ENCODE results near the gene SLC25A11. TPM values are rescaled to one million over a fixed set of nuclear protein-coding genes. Genes with fewer than 3 reads are reported as not detected.

SLC25A11 gene
- polyA plus RNA-seq, 1 of the 3 experiments (the other 2 are of a cell fraction): 82.8 TPM

DNA sequence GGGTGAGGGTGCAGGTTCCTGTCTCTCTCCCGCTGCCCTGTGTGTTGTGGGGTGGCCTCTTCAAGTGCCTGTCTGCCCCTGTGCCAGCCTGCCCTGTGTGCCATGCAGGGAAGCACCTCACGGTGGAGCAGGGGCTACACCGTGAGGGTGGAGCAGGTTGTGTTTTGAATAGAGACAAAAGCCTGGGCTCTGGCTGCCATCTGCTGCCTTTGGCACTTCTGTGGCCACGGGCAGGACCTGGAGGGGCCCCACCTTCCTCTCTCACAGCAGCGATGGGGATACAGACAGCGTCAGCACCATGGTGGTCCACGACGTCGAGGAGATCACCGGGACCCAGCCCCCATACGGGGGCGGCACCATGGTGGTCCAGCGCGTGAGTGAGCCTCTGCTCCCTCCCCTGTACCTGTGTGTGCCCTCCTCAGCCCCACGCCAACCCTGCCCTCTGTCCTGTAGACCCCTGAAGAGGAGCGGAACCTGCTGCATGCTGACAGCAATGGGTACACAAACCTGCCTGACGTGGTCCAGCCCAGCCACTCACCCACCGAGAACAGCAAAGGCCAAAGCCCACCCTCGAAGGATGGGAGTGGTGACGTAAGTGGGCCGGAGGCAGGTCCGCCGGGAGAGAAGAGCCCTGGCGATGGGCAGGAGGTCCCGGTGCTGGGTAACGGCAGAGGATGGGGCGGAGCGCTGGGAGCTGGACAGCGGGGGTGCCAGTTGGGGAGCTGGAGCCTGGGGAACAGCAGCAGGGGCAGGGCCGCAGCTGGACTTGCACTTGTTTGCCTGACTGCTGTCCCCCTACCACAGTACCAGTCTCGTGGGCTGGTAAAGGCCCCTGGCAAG is 45.9 kb downstream of the SLC25A11 start:
- H3K27ac ChIP-seq (ENCODE audit: low read depth in 2 of 2, low read length in 1 of 2): no peak overlapping the region
- no peak overlapping the region for H3K9ac ChIP-seq
- no peaks in the 10 kb centered on the region for H3K9me2 ChIP-seq
- no peak overlapping the region for H3K4me2 ChIP-seq
- WGBS (ENCODE audit: low lambda C conversion rate): 95% methylated on average over 14 of the region's 31 CpGs
- H3K4me1 ChIP-seq (ENCODE audit: control insufficient read depth in 1 of 2, insufficient read depth in 2 of 2, low read depth in 1 of 2, low read length in 1 of 2): no peaks in the 10 kb centered on the region
- TF ChIP-seq EZH2phosphoT487 (IDR thresholded peaks at IDR 0.05; ENCODE audit: borderline replicate concordance, low read depth): no peak
- no peak for TF ChIP-seq SIN3A (IDR thresholded peaks at IDR 0.05; ENCODE audit: borderline replicate concordance, low read depth, low read length)
- TF ChIP-seq MXI1 (IDR thresholded peaks at IDR 0.05; ENCODE audit: low read depth, low read length): no peak
- no peak for TF ChIP-seq RAD21 (IDR thresholded peaks at IDR 0.05; ENCODE audit: low read length)
- TF ChIP-seq NRF1 (IDR thresholded peaks at IDR 0.05; ENCODE audit: low read depth, low read length): no peak
- no peaks in the 10 kb centered on the region for H3K9me3 ChIP-seq
- H3K4me3 ChIP-seq (ENCODE audit: low read depth in 2 of 2, low read length in 1 of 2): no peak overlapping the region
- H4K20me1 ChIP-seq (ENCODE audit: insufficient read depth): no peaks in the 10 kb centered on the region
- POLR2A ChIA-PET: no interaction called here
- H3K79me2 ChIP-seq (ENCODE audit: insufficient read depth): no peaks in the 10 kb centered on the region
- no peaks in the 10 kb centered on the region for H3F3A ChIP-seq (replicated peaks; ENCODE audit: insufficient read depth)
- CTCF ChIA-PET: interaction anchor here (0.9 to 1.4 kb wide), 3 partner anchors 9 to 107 kb away, joined by 3 to 4 read pairs (median 3); partner anchors contain the start of genes CHRNE and VMO1
- H3K36me3 ChIP-seq (replicated peaks in 1 of 2; ENCODE audit: control insufficient read depth in 1 of 2, insufficient read depth in 2 of 2, low read length in 1 of 2): peaks cover 0 to 63% of the 10 kb centered on the region in 2 experiments
- DNase-seq: no peak
- H3K27me3 ChIP-seq (ENCODE audit: insufficient read depth): no peaks in the 10 kb centered on the region
- H2AFZ ChIP-seq (ENCODE audit: low read depth): no peak overlapping the region

DNA sequence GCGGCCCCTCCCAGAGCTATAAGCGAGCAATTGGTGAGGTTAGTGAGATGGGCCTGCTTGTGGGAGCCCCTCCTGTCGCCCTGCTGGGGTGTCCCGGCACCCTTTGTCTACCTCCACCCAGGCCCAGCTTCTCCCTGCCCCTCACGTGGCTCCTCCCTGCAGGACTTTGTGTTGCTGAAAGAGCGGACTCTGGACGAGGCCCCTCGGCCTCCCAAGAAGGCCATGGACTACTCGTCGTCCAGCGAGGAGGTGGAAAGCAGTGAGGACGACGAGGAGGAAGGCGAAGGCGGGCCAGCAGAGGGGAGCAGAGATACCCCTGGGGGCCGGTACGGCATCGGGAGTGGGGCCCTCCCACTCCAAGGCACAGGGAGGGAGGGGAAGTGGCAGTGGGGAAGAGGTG is 46.6 kb downstream of the SLC25A11 start:
- CTCF ChIA-PET: interaction anchor here (2.0 to 16.4 kb wide), 2 partner anchors 11 to 107 kb away, joined by 4 to 235 read pairs; partner anchors contain the start of genes GLTPD2 and VMO1
- TF ChIP-seq, protein P1, sequence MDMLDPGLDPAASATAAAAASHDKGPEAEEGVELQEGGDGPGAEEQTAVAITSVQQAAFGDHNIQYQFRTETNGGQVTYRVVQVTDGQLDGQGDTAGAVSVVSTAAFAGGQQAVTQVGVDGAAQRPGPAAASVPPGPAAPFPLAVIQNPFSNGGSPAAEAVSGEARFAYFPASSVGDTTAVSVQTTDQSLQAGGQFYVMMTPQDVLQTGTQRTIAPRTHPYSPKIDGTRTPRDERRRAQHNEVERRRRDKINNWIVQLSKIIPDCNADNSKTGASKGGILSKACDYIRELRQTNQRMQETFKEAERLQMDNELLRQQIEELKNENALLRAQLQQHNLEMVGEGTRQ (IDR thresholded peaks at IDR 0.05; ENCODE audit: borderline replicate concordance, low read depth, low read length): no peak
- TF ChIP-seq, protein P2, sequence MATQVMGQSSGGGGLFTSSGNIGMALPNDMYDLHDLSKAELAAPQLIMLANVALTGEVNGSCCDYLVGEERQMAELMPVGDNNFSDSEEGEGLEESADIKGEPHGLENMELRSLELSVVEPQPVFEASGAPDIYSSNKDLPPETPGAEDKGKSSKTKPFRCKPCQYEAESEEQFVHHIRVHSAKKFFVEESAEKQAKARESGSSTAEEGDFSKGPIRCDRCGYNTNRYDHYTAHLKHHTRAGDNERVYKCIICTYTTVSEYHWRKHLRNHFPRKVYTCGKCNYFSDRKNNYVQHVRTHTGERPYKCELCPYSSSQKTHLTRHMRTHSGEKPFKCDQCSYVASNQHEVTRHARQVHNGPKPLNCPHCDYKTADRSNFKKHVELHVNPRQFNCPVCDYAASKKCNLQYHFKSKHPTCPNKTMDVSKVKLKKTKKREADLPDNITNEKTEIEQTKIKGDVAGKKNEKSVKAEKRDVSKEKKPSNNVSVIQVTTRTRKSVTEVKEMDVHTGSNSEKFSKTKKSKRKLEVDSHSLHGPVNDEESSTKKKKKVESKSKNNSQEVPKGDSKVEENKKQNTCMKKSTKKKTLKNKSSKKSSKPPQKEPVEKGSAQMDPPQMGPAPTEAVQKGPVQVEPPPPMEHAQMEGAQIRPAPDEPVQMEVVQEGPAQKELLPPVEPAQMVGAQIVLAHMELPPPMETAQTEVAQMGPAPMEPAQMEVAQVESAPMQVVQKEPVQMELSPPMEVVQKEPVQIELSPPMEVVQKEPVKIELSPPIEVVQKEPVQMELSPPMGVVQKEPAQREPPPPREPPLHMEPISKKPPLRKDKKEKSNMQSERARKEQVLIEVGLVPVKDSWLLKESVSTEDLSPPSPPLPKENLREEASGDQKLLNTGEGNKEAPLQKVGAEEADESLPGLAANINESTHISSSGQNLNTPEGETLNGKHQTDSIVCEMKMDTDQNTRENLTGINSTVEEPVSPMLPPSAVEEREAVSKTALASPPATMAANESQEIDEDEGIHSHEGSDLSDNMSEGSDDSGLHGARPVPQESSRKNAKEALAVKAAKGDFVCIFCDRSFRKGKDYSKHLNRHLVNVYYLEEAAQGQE (IDR thresholded peaks at IDR 0.05; ENCODE audit: low read depth, low read length): no peak
- TF ChIP-seq MEF2A (IDR thresholded peaks at IDR 0.05; ENCODE audit: borderline replicate concordance, low read depth): no peak
- TF ChIP-seq TAF1 (IDR thresholded peaks at IDR 0.05; ENCODE audit: borderline replicate concordance, low read depth, low read length): no peak
- TF ChIP-seq JUND (IDR thresholded peaks at IDR 0.05): no peak
- no peak for TF ChIP-seq CHD2 (IDR thresholded peaks at IDR 0.05; ENCODE audit: low read length, partially characterized antibody)
- no peak for TF ChIP-seq GABPA (IDR thresholded peaks at IDR 0.05; ENCODE audit: low read depth)
- TF ChIP-seq EP300 (IDR thresholded peaks at IDR 0.05; ENCODE audit: borderline replicate concordance in 1 of 2, low read depth in 1 of 2, low read length in 1 of 2): no peak
- no peak for TF ChIP-seq NFIC (IDR thresholded peaks at IDR 0.05; ENCODE audit: borderline replicate concordance)
- TF ChIP-seq, protein P3, sequence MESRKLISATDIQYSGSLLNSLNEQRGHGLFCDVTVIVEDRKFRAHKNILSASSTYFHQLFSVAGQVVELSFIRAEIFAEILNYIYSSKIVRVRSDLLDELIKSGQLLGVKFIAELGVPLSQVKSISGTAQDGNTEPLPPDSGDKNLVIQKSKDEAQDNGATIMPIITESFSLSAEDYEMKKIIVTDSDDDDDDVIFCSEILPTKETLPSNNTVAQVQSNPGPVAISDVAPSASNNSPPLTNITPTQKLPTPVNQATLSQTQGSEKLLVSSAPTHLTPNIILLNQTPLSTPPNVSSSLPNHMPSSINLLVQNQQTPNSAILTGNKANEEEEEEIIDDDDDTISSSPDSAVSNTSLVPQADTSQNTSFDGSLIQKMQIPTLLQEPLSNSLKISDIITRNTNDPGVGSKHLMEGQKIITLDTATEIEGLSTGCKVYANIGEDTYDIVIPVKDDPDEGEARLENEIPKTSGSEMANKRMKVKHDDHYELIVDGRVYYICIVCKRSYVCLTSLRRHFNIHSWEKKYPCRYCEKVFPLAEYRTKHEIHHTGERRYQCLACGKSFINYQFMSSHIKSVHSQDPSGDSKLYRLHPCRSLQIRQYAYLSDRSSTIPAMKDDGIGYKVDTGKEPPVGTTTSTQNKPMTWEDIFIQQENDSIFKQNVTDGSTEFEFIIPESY (IDR thresholded peaks at IDR 0.05; ENCODE audit: borderline replicate concordance, low read depth): no peak
- TF ChIP-seq FOXJ3 (CRISPR knock-in tag; IDR thresholded peaks at IDR 0.05): no peak
- TF ChIP-seq SIN3A (IDR thresholded peaks at IDR 0.05; ENCODE audit: borderline replicate concordance, low read depth, low read length): no peak
- no peak for TF ChIP-seq SMC3 (IDR thresholded peaks at IDR 0.05; ENCODE audit: low read depth, low read length)
- TF ChIP-seq, protein P4, sequence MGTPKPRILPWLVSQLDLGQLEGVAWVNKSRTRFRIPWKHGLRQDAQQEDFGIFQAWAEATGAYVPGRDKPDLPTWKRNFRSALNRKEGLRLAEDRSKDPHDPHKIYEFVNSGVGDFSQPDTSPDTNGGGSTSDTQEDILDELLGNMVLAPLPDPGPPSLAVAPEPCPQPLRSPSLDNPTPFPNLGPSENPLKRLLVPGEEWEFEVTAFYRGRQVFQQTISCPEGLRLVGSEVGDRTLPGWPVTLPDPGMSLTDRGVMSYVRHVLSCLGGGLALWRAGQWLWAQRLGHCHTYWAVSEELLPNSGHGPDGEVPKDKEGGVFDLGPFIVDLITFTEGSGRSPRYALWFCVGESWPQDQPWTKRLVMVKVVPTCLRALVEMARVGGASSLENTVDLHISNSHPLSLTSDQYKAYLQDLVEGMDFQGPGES (IDR thresholded peaks at IDR 0.05; ENCODE audit: low read depth, low read length): no peak

More for the DNA sequence above, 46.6 kb downstream of the SLC25A11 start:
- Histone ChIP-seq H3K79me2 (ENCODE audit: insufficient read depth) (no peaks in the 10 kb centered on the region), H3K4me3 (ENCODE audit: low read depth in 2 of 2, low read length in 1 of 2) (no peak overlapping the region), H3K9me3 (no peaks in the 10 kb centered on the region), H3F3A (replicated peaks; ENCODE audit: insufficient read depth) (peaks cover under 1% of the 10 kb centered on the region), H3K9me2 (no peaks in the 10 kb centered on the region), H3K27ac (ENCODE audit: low read depth in 2 of 2, low read length in 1 of 2) (no peak overlapping the region), H3K9ac (no peak overlapping the region), H3K27me3 (ENCODE audit: insufficient read depth) (no peaks in the 10 kb centered on the region), H3K4me1 (ENCODE audit: control insufficient read depth in 1 of 2, insufficient read depth in 2 of 2, low read depth in 1 of 2, low read length in 1 of 2) (no peaks in the 10 kb centered on the region), H2AFZ (ENCODE audit: low read depth) (no peak overlapping the region), H3K4me2 (no peak overlapping the region), H4K20me1 (ENCODE audit: insufficient read depth) (no peaks in the 10 kb centered on the region), H3K36me3 (replicated peaks in 1 of 2; ENCODE audit: control insufficient read depth in 1 of 2, insufficient read depth in 2 of 2, low read length in 1 of 2) (peaks cover under 1 to 56% of the 10 kb centered on the region in 2 experiments)
- no peak for DNase-seq
- POLR2A ChIA-PET: no interaction called here
- 94% methylated on average over 18 of the region's 18 CpGs for WGBS (ENCODE audit: low lambda C conversion rate)
